SK-N-SH (cell line): Measurements from ENCODE around the gene TTC9. TPM values are rescaled to one million over a fixed set of nuclear protein-coding genes. Genes with fewer than 3 reads are reported as not detected.

Experiments
- CTCF ChIA-PET: fragments of 300-600, 350-600 bp; formaldehyde crosslinking; extraction: SDS; loops from one replicate; lab custom pipeline; 2021; lab: Yijun Ruan, JAX
- POLR2A ChIA-PET: fragments of 350-600 bp; sonication (Branson Sonifier 250); formaldehyde crosslinking; extraction: SDS; loops from one replicate; lab custom pipeline; 2020; ENCODE audit warnings: antibody characterized with exemption, inconsistent platforms; lab: Yijun Ruan, JAX
- DNase-seq: peaks from one replicate; pipeline ENCODE4 v3.0.0; 2012
- H2AFZ ChIP-seq: fragments of 200-600 bp; sonication (generic); 2 replicates; pipeline ENCODE4 v1.8.1; 2016; ENCODE audit warnings: antibody characterized with exemption, mild to moderate bottlenecking, low read depth
- H3F3A ChIP-seq: fragments of 200-600 bp; sonication (generic); replicated peaks from 2 replicates; pipeline ENCODE3; 2016; ENCODE audit warnings: antibody characterized with exemption, mild to moderate bottlenecking; ENCODE audit not compliant: insufficient read depth
- H3K27ac ChIP-seq, 2 experiments: fragments of 200-500 bp in 1 of 2; fragments of 200-600 bp in 1 of 2; sonication (Bioruptor generic) in 1 of 2; sonication (generic), shearing (Covaris generic) in 1 of 2; 2 replicates each; pipeline versions ENCODE4 v1.5.1 to v1.6.1; 2014 to 2016; ENCODE audit warnings: low read depth in 2 of 2, inconsistent platforms in 1 of 2, low read length in 1 of 2, mild to moderate bottlenecking in 1 of 2, mixed read lengths in 1 of 2
- H3K27me3 ChIP-seq: fragments of 200-600 bp; sonication (generic), shearing (Covaris generic); 2 replicates; pipeline ENCODE4 v1.6.1; 2016; ENCODE audit warnings: mixed run types; ENCODE audit not compliant: insufficient read depth
- H3K36me3 ChIP-seq, 2 experiments: fragments of 200-500 bp in 1 of 2; fragments of 200-600 bp in 1 of 2; sonication (Bioruptor generic) in 1 of 2; sonication (generic) in 1 of 2; replicated peaks in 1 of 2; 2 replicates each; pipeline versions ENCODE3 to v1.5.1; 2014 to 2016; ENCODE audit warnings: low read length in 1 of 2, mild to moderate bottlenecking in 1 of 2; ENCODE audit not compliant: insufficient read depth in 2 of 2, control insufficient read depth in 1 of 2
- H3K4me1 ChIP-seq, 2 experiments: fragments of 200-500 bp in 1 of 2; fragments of 200-600 bp in 1 of 2; sonication (Bioruptor generic) in 1 of 2; sonication (generic), shearing (Covaris generic) in 1 of 2; 2 replicates each; pipeline versions ENCODE4 v1.5.1 to v1.6.1; 2014 to 2016; ENCODE audit warnings: low read depth in 1 of 2, low read length in 1 of 2, mixed run types in 1 of 2; ENCODE audit not compliant: insufficient read depth in 2 of 2, control insufficient read depth in 1 of 2
- H3K4me2 ChIP-seq: fragments of 200-600 bp; sonication (generic), shearing (Covaris generic); 2 replicates; pipeline ENCODE4 v1.6.1; 2017; ENCODE audit warnings: mixed run types
- H3K4me3 ChIP-seq, 2 experiments: fragments of 200-500 bp in 1 of 2; fragments of 200-600 bp in 1 of 2; sonication (Bioruptor generic) in 1 of 2; sonication (generic), shearing (Covaris generic) in 1 of 2; 2 replicates each; pipeline versions ENCODE4 v1.5.1 to v1.8.1; 2014 to 2016; ENCODE audit warnings: low read depth in 2 of 2, inconsistent platforms in 1 of 2, low read length in 1 of 2, mild to moderate bottlenecking in 1 of 2, mixed read lengths in 1 of 2, moderate library complexity in 1 of 2
- H3K79me2 ChIP-seq: fragments of 200-600 bp; sonication (generic); 2 replicates; pipeline ENCODE4 v1.8.1; 2017; ENCODE audit warnings: mild to moderate bottlenecking; ENCODE audit not compliant: insufficient read depth
- H3K9ac ChIP-seq: fragments of 200-600 bp; sonication (generic); 2 replicates; pipeline ENCODE4 v1.6.1; 2017; ENCODE audit warnings: mixed run types
- H3K9me2 ChIP-seq: fragments of 200-600 bp; sonication (generic); 2 replicates; pipeline ENCODE4 v1.6.1; 2017; ENCODE audit warnings: mixed run types
- H3K9me3 ChIP-seq: fragments of 200-600 bp; sonication (generic); 2 replicates; pipeline ENCODE4 v1.6.1; 2017; ENCODE audit warnings: mixed run types, mild to moderate bottlenecking, moderate library complexity
- H4K20me1 ChIP-seq: fragments of 200-600 bp; sonication (generic); 2 replicates; pipeline ENCODE4 v1.6.1; 2017; ENCODE audit warnings: mild to moderate bottlenecking, mixed run types; ENCODE audit not compliant: insufficient read depth
- EP300 ChIP-seq, 2 experiments: IDR thresholded peaks; 2 replicates each; pipeline versions ENCODE4 v1.4.0 to v1.6.1; 2012; ENCODE audit warnings: borderline replicate concordance in 1 of 2, low read depth in 1 of 2, low read length in 1 of 2
- EZH2phosphoT487 ChIP-seq: fragments of 200-600 bp; sonication (generic); IDR thresholded peaks from 2 replicates; pipeline ENCODE4 v1.6.1; 2017; ENCODE audit warnings: low read depth, mixed run types, mild to moderate bottlenecking, antibody characterized with exemption, moderate library complexity, borderline replicate concordance
- FOSL2 ChIP-seq: IDR thresholded peaks from 2 replicates; pipeline ENCODE4 v1.4.0; 2012; ENCODE audit warnings: low read depth, mild to moderate bottlenecking, moderate library complexity, borderline replicate concordance
- FOXM1 ChIP-seq: IDR thresholded peaks from 2 replicates; pipeline ENCODE4 v1.4.0; 2012; ENCODE audit warnings: low read depth, mild to moderate bottlenecking
- GABPA ChIP-seq: IDR thresholded peaks from 2 replicates; pipeline ENCODE4 v1.4.0; 2012; ENCODE audit warnings: low read depth, mild to moderate bottlenecking
- JUND ChIP-seq: IDR thresholded peaks from 2 replicates; pipeline ENCODE4 v1.4.0; 2012
- MAX ChIP-seq: IDR thresholded peaks from 2 replicates; pipeline ENCODE4 v1.4.0; 2012; ENCODE audit warnings: low read depth
- NFIC ChIP-seq: IDR thresholded peaks from 2 replicates; pipeline ENCODE4 v1.4.0; 2012; ENCODE audit warnings: borderline replicate concordance
- NRF1 ChIP-seq: IDR thresholded peaks from 2 replicates; pipeline ENCODE4 v1.6.1; 2012; ENCODE audit warnings: low read depth, mild to moderate bottlenecking, low read length
- RCOR1 ChIP-seq: fragments of 150-350 bp; IDR thresholded peaks from 2 replicates; pipeline ENCODE4 v1.6.1; 2017; ENCODE audit warnings: antibody characterized with exemption, low read length
- REST ChIP-seq: IDR thresholded peaks from 2 replicates; pipeline ENCODE4 v1.6.1; 2012; ENCODE audit warnings: mild to moderate bottlenecking, low read depth, low read length, moderate library complexity
- RFX5 ChIP-seq: IDR thresholded peaks from 2 replicates; pipeline ENCODE4 v1.6.1; 2012; ENCODE audit warnings: mild to moderate bottlenecking, improper control_type of control experiment, low read length
- TEAD4 ChIP-seq: IDR thresholded peaks from 2 replicates; pipeline ENCODE4 v1.4.0; 2012; ENCODE audit warnings: mild to moderate bottlenecking, borderline replicate concordance; ENCODE audit not compliant: insufficient read depth
- USF1 ChIP-seq: IDR thresholded peaks from 2 replicates; pipeline ENCODE4 v1.4.0; 2012; ENCODE audit warnings: low read depth, borderline replicate concordance
- USF2 ChIP-seq: fragments of 150-350 bp; IDR thresholded peaks from 2 replicates; pipeline ENCODE4 v1.6.1; 2017; ENCODE audit warnings: antibody characterized with exemption, low read length, low read depth, borderline replicate concordance
- YY1 ChIP-seq: IDR thresholded peaks from 2 replicates; pipeline ENCODE4 v1.4.0; 2012; ENCODE audit warnings: low read depth, mild to moderate bottlenecking
- WGBS: methylation state at CpG from one replicate; pipeline ENCODE4 v1.1.6; 2017; ENCODE audit warnings: low lambda C conversion rate; 5-methylcytosine and 5-hydroxymethylcytosine counted together
- polyA plus RNA-seq, 3 experiments: library from polyadenylated mRNA; depleted of rRNA; stranded (reverse); fragments of >200 nt; gene quantifications; 2 replicates each; pipeline ENCODE4 v1.2.3, GENCODE V29; 2012

Gene TTC9
- polyA plus RNA-seq, 1 of the 3 experiments (the other 2 are of a cell fraction): 0.33 TPM

GRCh38 chr14:70595443-70596185 is 46.1 kb upstream of the TTC9 start:
- Histone ChIP-seq H3K9me2 (no peaks in the 10 kb centered on the region), H3K4me2 (no peak overlapping the region), H3K4me1 (peaks cover 0 to 12% of the 10 kb centered on the region in 2 experiments; a peak in 2 of 4 replicates), H3K9ac (no peak overlapping the region), H3K27me3 (no peaks in the 10 kb centered on the region), H4K20me1 (no peaks in the 10 kb centered on the region; the same call in 1 of the 2 replicates), H3K79me2 (peaks cover 81% of the 10 kb centered on the region), H3K27ac (no peak overlapping the region), H3K9me3 (no peaks in the 10 kb centered on the region), H3K4me3 (no peak overlapping the region), H3K36me3 (peaks cover 63 to 70% of the 10 kb centered on the region in 2 experiments), H3F3A (peaks cover 3% of the 10 kb centered on the region), H2AFZ (no peak overlapping the region)
- WGBS: 100% methylated on average over 4 of the region's 9 CpGs
- CTCF ChIA-PET: no interaction called here
- TF ChIP-seq FOSL2 (no peak), EP300 (IDR thresholded peaks at IDR 0.05; ENCODE audit: borderline replicate concordance in 1 of 2, low read depth in 1 of 2, low read length in 1 of 2) (no peak), TEAD4 (no peak), RCOR1 (no peak), USF2 (no peak), GABPA (no peak), NFIC (no peak), JUND (no peak), EZH2phosphoT487 (no peak)
- POLR2A ChIA-PET: no interaction called here
- DNase-seq: no peak

- POLR2A ChIA-PET: no interaction called here
- Histone ChIP-seq H3K9me3 (no peaks in the 10 kb centered on the region), H3K27ac (no peak overlapping the region), H3K79me2 (peaks cover 78% of the 10 kb centered on the region), H3F3A (peaks cover 3% of the 10 kb centered on the region), H3K27me3 (no peaks in the 10 kb centered on the region), H3K9me2 (no peaks in the 10 kb centered on the region), H3K4me3 (no peak overlapping the region), H2AFZ (no peak overlapping the region), H3K9ac (no peak overlapping the region), H3K36me3 (peaks cover 45 to 49% of the 10 kb centered on the region in 2 experiments), H3K4me2 (no peak overlapping the region), H4K20me1 (no peaks in the 10 kb centered on the region; the same call in 1 of the 2 replicates), H3K4me1 (peaks cover 0 to 14% of the 10 kb centered on the region in 2 experiments; a peak in 2 of 4 replicates)
- CTCF ChIA-PET: interaction anchor here (1.0 to 1.2 kb wide), 2 partner anchors 8 to 220 kb away, joined by 3 to 4 read pairs; no protein-coding TSS in a partner anchor
- 97% methylated on average over 3 of the region's 3 CpGs for WGBS
- no peak for DNase-seq
- no peak for TF ChIP-seq TEAD4
- no peak for TF ChIP-seq MAX
- TF ChIP-seq FOXM1: no peak
- TF ChIP-seq USF2: no peak
- no peak for TF ChIP-seq EP300 (IDR thresholded peaks at IDR 0.05; ENCODE audit: borderline replicate concordance in 1 of 2, low read depth in 1 of 2, low read length in 1 of 2)
- no peak for TF ChIP-seq USF1
- no peak for TF ChIP-seq FOSL2
- no peak for TF ChIP-seq REST
- no peak for TF ChIP-seq YY1
- TF ChIP-seq RCOR1: no peak
- TF ChIP-seq NRF1: no peak
- no peak for TF ChIP-seq RFX5
- no peak for TF ChIP-seq NFIC
Observed at GRCh38 chr14:70597731-70598130, 44.0 kb upstream of the TTC9 start.
